ENCODE results near the gene PARP8.

Gene PARP8

GRCh38 chr5:50716134-50716533 lies 49.7 kb downstream of the PARP8 start:
- no peak for DNase-seq (ENCODE audit: low read depth)
- no peak for TF ChIP-seq CTCF (IDR thresholded peaks at IDR 0.05; ENCODE audit: low read length, missing control alignments)
- no peak overlapping the region for H3K4me3 ChIP-seq (replicated peaks; ENCODE audit: low read depth, low read length)

- DNase-seq (ENCODE audit: low read depth), result no peak
- no peak for TF ChIP-seq CTCF (IDR thresholded peaks at IDR 0.05; ENCODE audit: low read length, missing control alignments)
- H3K4me3 ChIP-seq (replicated peaks; ENCODE audit: low read depth, low read length), result no peak overlapping the region
Observed at GRCh38 chr5:50717651-50718050, 51.2 kb downstream of the PARP8 start.

- no peak for DNase-seq (ENCODE audit: low read depth)
- TF ChIP-seq CTCF (IDR thresholded peaks at IDR 0.05; ENCODE audit: low read length, missing control alignments), result no peak
- H3K4me3 ChIP-seq (replicated peaks; ENCODE audit: low read depth, low read length), result no peak overlapping the region
Observed at GRCh38 chr5:50720061-50720710, 53.7 kb downstream of the PARP8 start.

GRCh38 chr5:50722223-50722622 lies 55.8 kb downstream of the PARP8 start:
- H3K4me3 ChIP-seq (replicated peaks; ENCODE audit: low read depth, low read length), result no peak overlapping the region
- no peak for DNase-seq (ENCODE audit: low read depth)
- no peak for TF ChIP-seq CTCF (IDR thresholded peaks at IDR 0.05; ENCODE audit: low read length, missing control alignments)

GRCh38 chr5:50724262-50724661 lies 57.8 kb downstream of the PARP8 start:
- H3K4me3 ChIP-seq (replicated peaks; ENCODE audit: low read depth, low read length), result no peak overlapping the region
- TF ChIP-seq CTCF (IDR thresholded peaks at IDR 0.05; ENCODE audit: low read length, missing control alignments), result no peak
- no peak for DNase-seq (ENCODE audit: low read depth)

GRCh38 chr5:50725800-50726474 lies 59.5 kb downstream of the PARP8 start:
- TF ChIP-seq CTCF (IDR thresholded peaks at IDR 0.05; ENCODE audit: low read length, missing control alignments), result no peak
- H3K4me3 ChIP-seq (replicated peaks; ENCODE audit: low read depth, low read length), result no peak overlapping the region
- DNase-seq (ENCODE audit: low read depth), result no peak
